Lower leg skin (tissue), 4 donors: Measurements from ENCODE around the gene HOXA13. TPM values are rescaled to one million over a fixed set of nuclear protein-coding genes. Genes with fewer than 3 reads are reported as not detected.

Source experiments
- DNase-seq, 2 donors: peaks; one replicate each; pipeline ENCODE4 v3.0.0-alpha.2; 2019; ENCODE audit warnings: low spot score in 2 of 2
- H3K4me3 ChIP-seq: fragments of 200-600 bp; sonication (generic); 2 replicates; pipeline ENCODE4 v1.5.1; 2017; ENCODE audit warnings: mild to moderate bottlenecking, low read depth; ENCODE audit not compliant: poor library complexity, severe bottlenecking
- CTCF ChIP-seq, 3 donors: fragments of 450-650 bp; IDR thresholded peaks; one replicate each; pipeline ENCODE4 v1.5.1; 2016; ENCODE audit warnings: antibody characterized with exemption in 3 of 3, mild to moderate bottlenecking in 3 of 3, moderate library complexity in 2 of 3
- POLR2A ChIP-seq, 2 donors: fragments of 450-650 bp; IDR thresholded peaks; one replicate each; pipeline ENCODE4 v1.6.1; 2016 to 2017; ENCODE audit warnings: antibody characterized with exemption in 2 of 2, mild to moderate bottlenecking in 1 of 2, moderate library complexity in 1 of 2
- WGBS, 2 donors: methylation state at CpG; one replicate each; pipeline ENCODE4 v1.1.5; 2018; 5-methylcytosine and 5-hydroxymethylcytosine counted together
- intact Hi-C: fragments of 100-400 bp; cut with DNase I; formaldehyde crosslinking; loops from one replicate; pipeline ENCODE4 v1.15.0; 2023; ENCODE audit warnings: low total_unique reads
- total RNA-seq, 4 donors: library from RNA; depleted of rRNA; stranded (reverse); fragments of >200 nt; gene quantifications; one replicate each; pipeline ENCODE4 v1.1.0, GENCODE V29; 2016

The HOXA13 gene
- total RNA-seq, 4 donors from 2014 or later, result 0.11 to 0.54 (median 0.27) TPM

- WGBS, 2 donors, result 9 to 10% methylated on average over 39 to 40 of the region's 41 CpGs
- peak in 1 of 2 donors; percentile 85 for DNase-seq
- no peak overlapping the region for H3K4me3 ChIP-seq
- no peak for TF ChIP-seq CTCF (IDR thresholded peaks at IDR 0.05)
- no peak for TF ChIP-seq POLR2A (IDR thresholded peaks at IDR 0.05)
- intact Hi-C loops, result no loop called here
Observed at GRCh38 chr7:27204851-27205322, 5.0 kb upstream of the HOXA13 start.

GRCh38 chr7:27203964-27204594 lies 4.2 kb upstream of the HOXA13 start:
- WGBS, 2 donors, result 46 to 47% methylated on average over 4 of the region's 4 CpGs
- no peak for DNase-seq
- no peak overlapping the region for H3K4me3 ChIP-seq
- intact Hi-C loops, result no loop called here
- TF ChIP-seq CTCF (IDR thresholded peaks at IDR 0.05), result no peak
- TF ChIP-seq POLR2A (IDR thresholded peaks at IDR 0.05), result no peak

- intact Hi-C loops, result no loop called here
- 33 to 42% methylated on average over 10 of the region's 10 CpGs for WGBS, 2 donors
- DNase-seq, result peak in 1 of 2 donors; percentile 63
- no peak for TF ChIP-seq POLR2A (IDR thresholded peaks at IDR 0.05)
- no peak for TF ChIP-seq CTCF (IDR thresholded peaks at IDR 0.05)
- H3K4me3 ChIP-seq, result no peak overlapping the region
Observed at GRCh38 chr7:27203365-27203953, 3.6 kb upstream of the HOXA13 start.

GRCh38 chr7:27202862-27203134 lies 2.9 kb upstream of the HOXA13 start:
- no peak overlapping the region for H3K4me3 ChIP-seq
- intact Hi-C loops, result no loop called here
- 35 to 45% methylated on average over 3 of the region's 3 CpGs for WGBS, 2 donors
- TF ChIP-seq POLR2A (IDR thresholded peaks at IDR 0.05), result no peak
- no peak for TF ChIP-seq CTCF (IDR thresholded peaks at IDR 0.05)
- DNase-seq, result no peak

GRCh38 chr7:27202018-27202861 lies 2.3 kb upstream of the HOXA13 start:
- TF ChIP-seq CTCF (IDR thresholded peaks at IDR 0.05) (no peak), POLR2A (IDR thresholded peaks at IDR 0.05) (no peak)
- intact Hi-C loops, result no loop called here
- DNase-seq, result peak in 1 of 2 donors; percentile 68
- H3K4me3 ChIP-seq, result no peak overlapping the region
- 45 to 49% methylated on average over 30 of the region's 30 CpGs for WGBS, 2 donors
